ENCODE results near the gene ATP5PD. TPM values are rescaled to one million over a fixed set of nuclear protein-coding genes. Genes with fewer than 3 reads are reported as not detected.

Gene ATP5PD
- total and polyA plus RNA-seq, 2 donors from 2014 or later = 261 to 916 TPM

- peaks cover 0 to 5% (median 4%) of the 10 kb centered on the region in 3 donors for H3K36me3 ChIP-seq (ENCODE audit: control insufficient read depth in 2 of 3, insufficient read depth in 3 of 3, low read length in 3 of 3)
- H3K9me3 ChIP-seq (ENCODE audit: control insufficient read depth in 2 of 3, insufficient read depth in 1 of 3, low read length in 3 of 3) = no peaks in the 10 kb centered on the region
- no peak for FAIRE-seq
- peak overlapping the region; percentile 66 to 76 for H3K27ac ChIP-seq (ENCODE audit: low read depth in 2 of 2, low read length in 2 of 2)
- no peak for DNase-seq
- no peaks in the 10 kb centered on the region for H3K27me3 ChIP-seq (ENCODE audit: control insufficient read depth, insufficient read depth, low read length)
- peak overlapping the region; percentile 87 to 92 (median 91) for H3K4me3 ChIP-seq (ENCODE audit: low read length in 3 of 3)
- intact Hi-C loops (cut with DNase I) = no loop called here
- H3K4me1 ChIP-seq (ENCODE audit: control insufficient read depth in 2 of 3, insufficient read depth in 2 of 3, low read depth in 1 of 3, low read length in 3 of 3) = peaks cover 4 to 16% (median 9%) of the 10 kb centered on the region in 3 donors
- TF ChIP-seq, protein P1, sequence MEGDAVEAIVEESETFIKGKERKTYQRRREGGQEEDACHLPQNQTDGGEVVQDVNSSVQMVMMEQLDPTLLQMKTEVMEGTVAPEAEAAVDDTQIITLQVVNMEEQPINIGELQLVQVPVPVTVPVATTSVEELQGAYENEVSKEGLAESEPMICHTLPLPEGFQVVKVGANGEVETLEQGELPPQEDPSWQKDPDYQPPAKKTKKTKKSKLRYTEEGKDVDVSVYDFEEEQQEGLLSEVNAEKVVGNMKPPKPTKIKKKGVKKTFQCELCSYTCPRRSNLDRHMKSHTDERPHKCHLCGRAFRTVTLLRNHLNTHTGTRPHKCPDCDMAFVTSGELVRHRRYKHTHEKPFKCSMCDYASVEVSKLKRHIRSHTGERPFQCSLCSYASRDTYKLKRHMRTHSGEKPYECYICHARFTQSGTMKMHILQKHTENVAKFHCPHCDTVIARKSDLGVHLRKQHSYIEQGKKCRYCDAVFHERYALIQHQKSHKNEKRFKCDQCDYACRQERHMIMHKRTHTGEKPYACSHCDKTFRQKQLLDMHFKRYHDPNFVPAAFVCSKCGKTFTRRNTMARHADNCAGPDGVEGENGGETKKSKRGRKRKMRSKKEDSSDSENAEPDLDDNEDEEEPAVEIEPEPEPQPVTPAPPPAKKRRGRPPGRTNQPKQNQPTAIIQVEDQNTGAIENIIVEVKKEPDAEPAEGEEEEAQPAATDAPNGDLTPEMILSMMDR (IDR thresholded peaks at IDR 0.05; ENCODE audit: borderline replicate concordance, extremely low read depth, insufficient read depth) = no peak
- H3K9ac ChIP-seq (ENCODE audit: low read length in 3 of 3) = peak overlapping the region; percentile 33 to 82 (median 45)
Observed at GRCh38 chr17:75012096-75012345, 34.7 kb downstream of the ATP5PD start.

- TF ChIP-seq, protein P1 (IDR thresholded peaks at IDR 0.05; ENCODE audit: borderline replicate concordance, extremely low read depth, insufficient read depth) = no peak
- FAIRE-seq (no peak), DNase-seq (peak; percentile 54 to 88 (median 67))
- H3K4me3 ChIP-seq (ENCODE audit: low read length in 3 of 3) = peak overlapping the region in 2 of 3 donors; percentile 87 to 91
- H3K27me3 ChIP-seq (ENCODE audit: control insufficient read depth, insufficient read depth, low read length) = no peaks in the 10 kb centered on the region
- no peaks in the 10 kb centered on the region for H3K9me3 ChIP-seq (ENCODE audit: control insufficient read depth in 2 of 3, insufficient read depth in 1 of 3, low read length in 3 of 3)
- H3K36me3 ChIP-seq (ENCODE audit: control insufficient read depth in 2 of 3, insufficient read depth in 3 of 3, low read length in 3 of 3) = peaks cover 0 to 3% (median 1%) of the 10 kb centered on the region in 3 donors
- peak overlapping the region; percentile 66 to 76 for H3K27ac ChIP-seq (ENCODE audit: low read depth in 2 of 2, low read length in 2 of 2)
- H3K4me1 ChIP-seq (ENCODE audit: control insufficient read depth in 2 of 3, insufficient read depth in 2 of 3, low read depth in 1 of 3, low read length in 3 of 3) = peaks cover 4 to 16% (median 9%) of the 10 kb centered on the region in 3 donors
- peak overlapping the region in 2 of 3 donors; percentile 33 to 82 for H3K9ac ChIP-seq (ENCODE audit: low read length in 3 of 3)
- intact Hi-C loops (cut with DNase I) = no loop called here
Observed at GRCh38 chr17:75011401-75012095, 35.2 kb downstream of the ATP5PD start.

DNA sequence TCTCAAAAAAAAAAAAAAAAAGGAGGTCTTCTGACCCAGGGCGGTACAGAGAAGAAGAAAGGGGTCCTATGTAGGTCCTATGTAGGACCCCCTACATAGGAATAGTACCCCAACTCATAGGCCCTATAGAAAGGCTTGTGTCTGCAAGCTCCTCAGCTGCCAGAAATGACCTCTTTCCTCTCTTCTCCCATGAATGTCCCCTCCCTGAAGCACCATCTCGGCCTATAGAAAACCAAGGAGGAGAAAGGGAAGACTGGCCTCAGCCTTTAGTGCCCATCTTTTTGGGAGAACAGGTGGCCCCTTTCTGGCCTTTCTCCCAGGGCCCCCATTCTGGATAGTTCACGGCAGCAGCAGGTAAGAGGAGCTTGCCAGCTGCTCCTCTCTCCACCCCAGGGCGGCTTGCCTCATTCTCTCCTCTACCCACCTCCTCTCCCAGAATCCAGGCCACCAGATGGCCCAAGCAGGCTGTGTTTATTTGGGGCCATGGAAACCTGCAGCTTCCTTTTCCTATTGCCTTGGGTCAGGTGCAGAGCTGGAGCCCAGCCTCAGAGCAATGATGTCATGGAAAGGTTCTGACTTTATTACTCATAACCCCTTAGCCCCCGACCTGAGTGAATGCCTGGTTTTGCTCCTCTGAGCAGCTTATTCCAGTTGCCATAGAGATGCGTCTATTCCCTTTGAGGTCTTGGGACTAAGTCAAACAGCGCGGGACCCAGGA is 35.9 kb downstream of the ATP5PD start:
- TF ChIP-seq, protein P1 (IDR thresholded peaks at IDR 0.05; ENCODE audit: borderline replicate concordance, extremely low read depth, insufficient read depth) = no peak
- H3K4me3 ChIP-seq (ENCODE audit: low read length in 3 of 3) = no peak overlapping the region
- intact Hi-C loops (cut with DNase I) = no loop called here
- H3K4me1 ChIP-seq (ENCODE audit: control insufficient read depth in 2 of 3, insufficient read depth in 2 of 3, low read depth in 1 of 3, low read length in 3 of 3) = peaks cover 4 to 16% (median 9%) of the 10 kb centered on the region in 3 donors
- no peaks in the 10 kb centered on the region for H3K27me3 ChIP-seq (ENCODE audit: control insufficient read depth, insufficient read depth, low read length)
- H3K36me3 ChIP-seq (ENCODE audit: control insufficient read depth in 2 of 3, insufficient read depth in 3 of 3, low read length in 3 of 3) = no peaks in the 10 kb centered on the region
- FAIRE-seq (no peak), DNase-seq (peak; percentile 55 to 80 (median 74))
- no peaks in the 10 kb centered on the region for H3K9me3 ChIP-seq (ENCODE audit: control insufficient read depth in 2 of 3, insufficient read depth in 1 of 3, low read length in 3 of 3)
- no peak overlapping the region for H3K27ac ChIP-seq (ENCODE audit: low read depth in 2 of 2, low read length in 2 of 2)
- peak overlapping the region in 1 of 3 donors; percentile 82 for H3K9ac ChIP-seq (ENCODE audit: low read length in 3 of 3)

Data from kidney (tissue), 14 donors.